Natural killer cell (primary cell): ENCODE data around the gene MED23. TPM values are rescaled to one million over a fixed set of nuclear protein-coding genes. Genes with fewer than 3 reads are reported as not detected.

Experiments
- ATAC-seq, 3 donors: fragments of 150-1000 bp in 2 of 3; fragments of 200-7000 bp in 1 of 3; cut with Tn5 transposase; 1 replicate in 1 of 3; 2 replicates in 2 of 3; pipeline ENCODE4 v1.10.0; 2021; ENCODE audit warnings: mild to moderate bottlenecking in 2 of 3, moderate library complexity in 2 of 3
- DNase-seq, 2 donors: peaks; one replicate each; pipeline versions ENCODE4 v3.0.0 to v3.0.0-alpha.2; 2013 to 2021; ENCODE audit warnings: mixed read lengths in 1 of 2
- H3K27ac ChIP-seq: one replicate; pipeline ENCODE4 v1.5.1; 2013; ENCODE audit warnings: mild to moderate bottlenecking, low read length
- H3K27me3 ChIP-seq: one replicate; pipeline ENCODE4 v1.6.1; 2013; ENCODE audit warnings: low read length; ENCODE audit not compliant: control insufficient read depth, insufficient read depth
- H3K36me3 ChIP-seq: one replicate; pipeline ENCODE4 v1.6.1; 2013; ENCODE audit warnings: low read length; ENCODE audit not compliant: control insufficient read depth, insufficient read depth
- H3K4me1 ChIP-seq: one replicate; pipeline ENCODE4 v1.6.1; 2013; ENCODE audit warnings: low read length; ENCODE audit not compliant: control insufficient read depth, insufficient read depth
- H3K4me3 ChIP-seq: one replicate; pipeline ENCODE4 v1.5.1; 2013; ENCODE audit warnings: low read length
- H3K9me3 ChIP-seq: one replicate; pipeline ENCODE4 v1.6.1; 2013; ENCODE audit warnings: low read length; ENCODE audit not compliant: control insufficient read depth, insufficient read depth
- H3K27ac Mint-ChIP-seq, 2 donors: one replicate each; pipeline ENCODE4 v1.8.0; 2022; ENCODE audit warnings: mild to moderate bottlenecking in 2 of 2, mixed read lengths in 2 of 2, moderate library complexity in 1 of 2
- H3K27me3 Mint-ChIP-seq, 2 donors: one replicate each; pipeline ENCODE4 v1.8.0; 2022; ENCODE audit warnings: low read depth in 2 of 2, mixed read lengths in 2 of 2
- H3K36me3 Mint-ChIP-seq: one replicate; pipeline ENCODE4 v1.8.0; 2022; ENCODE audit warnings: mixed read lengths
- H3K4me1 Mint-ChIP-seq, 2 donors: one replicate each; pipeline ENCODE4 v1.8.0; 2022; ENCODE audit warnings: mixed read lengths in 2 of 2
- H3K4me3 Mint-ChIP-seq: one replicate; pipeline ENCODE4 v1.8.0; 2022; ENCODE audit warnings: mild to moderate bottlenecking, moderate library complexity, mixed read lengths
- H3K9me3 Mint-ChIP-seq, 2 donors: one replicate each; pipeline ENCODE4 v1.8.0; 2022; ENCODE audit warnings: mixed read lengths in 2 of 2
- WGBS: methylation state at CpG from one replicate; pipeline ENCODE4 v1.1.7; 2013; ENCODE audit warnings: missing lambda C conversion rate; ENCODE audit not compliant: insufficient coverage; 5-methylcytosine and 5-hydroxymethylcytosine counted together
- intact Hi-C: fragments of 100-400 bp; cut with micrococcal nuclease; formaldehyde crosslinking; loops from one replicate; pipeline ENCODE4 v1.14.2; 2022
- total RNA-seq, 4 donors: library from RNA; stranded (reverse); fragments of 120-200 nt in 1 of 4; gene quantifications; one replicate each; pipeline versions ENCODE4 v1.2.3 to v1.2.4, GENCODE V29; 2013 to 2022
- TF ChIP-seq, protein P1 (sequence below): fragments of 200-600 bp; IDR thresholded peaks from one replicate; pipeline ENCODE4 v1.8.0; 2022; ENCODE audit warnings: antibody characterized with exemption

MED23 gene
- total RNA-seq, 3 donors from 2014 or later (not counting 1 experiment from before 2014, with no cell fraction given) = 63.8 to 71.2 (median 67.4) TPM

DNA sequence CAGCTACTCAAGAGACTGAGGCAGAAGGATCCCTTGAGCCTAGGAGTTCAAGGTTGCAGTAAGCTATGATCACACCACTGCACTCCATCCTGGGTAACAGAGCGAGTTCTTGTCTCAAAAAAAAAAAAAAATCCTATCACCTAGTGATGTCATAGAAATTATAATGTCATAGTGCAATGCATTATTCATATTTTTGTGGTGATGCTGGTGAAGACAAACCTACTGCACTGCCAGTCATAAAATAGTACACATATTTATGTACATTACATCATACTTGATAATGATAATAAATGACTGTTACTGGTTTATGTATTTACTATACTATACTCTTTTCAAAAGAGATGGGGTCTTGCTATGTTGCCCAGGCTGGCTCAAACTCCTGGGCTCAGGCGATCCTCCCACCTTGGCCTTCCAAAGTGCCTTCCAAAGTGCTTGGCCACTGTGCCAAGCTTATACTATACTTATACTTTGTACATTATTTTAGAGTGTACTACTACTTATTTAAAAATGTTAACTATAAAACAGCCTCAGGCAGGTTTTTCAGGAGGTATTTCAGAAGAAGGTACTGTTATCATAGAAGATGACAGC is 35.6 kb upstream of the MED23 start:
- Histone ChIP-seq H3K27me3 (no peaks in the 10 kb centered on the region), H3K4me1 (no peaks in the 10 kb centered on the region), H3K36me3 (no peaks in the 10 kb centered on the region), H3K4me3 (no peak overlapping the region), H3K27ac (no peak overlapping the region), H3K9me3 (no peaks in the 10 kb centered on the region)
- TF ChIP-seq, protein P1, sequence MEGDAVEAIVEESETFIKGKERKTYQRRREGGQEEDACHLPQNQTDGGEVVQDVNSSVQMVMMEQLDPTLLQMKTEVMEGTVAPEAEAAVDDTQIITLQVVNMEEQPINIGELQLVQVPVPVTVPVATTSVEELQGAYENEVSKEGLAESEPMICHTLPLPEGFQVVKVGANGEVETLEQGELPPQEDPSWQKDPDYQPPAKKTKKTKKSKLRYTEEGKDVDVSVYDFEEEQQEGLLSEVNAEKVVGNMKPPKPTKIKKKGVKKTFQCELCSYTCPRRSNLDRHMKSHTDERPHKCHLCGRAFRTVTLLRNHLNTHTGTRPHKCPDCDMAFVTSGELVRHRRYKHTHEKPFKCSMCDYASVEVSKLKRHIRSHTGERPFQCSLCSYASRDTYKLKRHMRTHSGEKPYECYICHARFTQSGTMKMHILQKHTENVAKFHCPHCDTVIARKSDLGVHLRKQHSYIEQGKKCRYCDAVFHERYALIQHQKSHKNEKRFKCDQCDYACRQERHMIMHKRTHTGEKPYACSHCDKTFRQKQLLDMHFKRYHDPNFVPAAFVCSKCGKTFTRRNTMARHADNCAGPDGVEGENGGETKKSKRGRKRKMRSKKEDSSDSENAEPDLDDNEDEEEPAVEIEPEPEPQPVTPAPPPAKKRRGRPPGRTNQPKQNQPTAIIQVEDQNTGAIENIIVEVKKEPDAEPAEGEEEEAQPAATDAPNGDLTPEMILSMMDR = no peak
- Mint-ChIP-seq H3K4me1 (no peaks in the 10 kb centered on the region), H3K4me3 (no peak overlapping the region), H3K9me3 (no peaks in the 10 kb centered on the region), H3K36me3 (no peaks in the 10 kb centered on the region), H3K27ac (no peak overlapping the region), H3K27me3 (peaks cover 0 to 25% of the 10 kb centered on the region in 2 donors)
- WGBS = 100% methylated on average over 1 of the region's 2 CpGs
- intact Hi-C loops = no loop called here
- no peak for DNase-seq
- no peak for ATAC-seq

DNA sequence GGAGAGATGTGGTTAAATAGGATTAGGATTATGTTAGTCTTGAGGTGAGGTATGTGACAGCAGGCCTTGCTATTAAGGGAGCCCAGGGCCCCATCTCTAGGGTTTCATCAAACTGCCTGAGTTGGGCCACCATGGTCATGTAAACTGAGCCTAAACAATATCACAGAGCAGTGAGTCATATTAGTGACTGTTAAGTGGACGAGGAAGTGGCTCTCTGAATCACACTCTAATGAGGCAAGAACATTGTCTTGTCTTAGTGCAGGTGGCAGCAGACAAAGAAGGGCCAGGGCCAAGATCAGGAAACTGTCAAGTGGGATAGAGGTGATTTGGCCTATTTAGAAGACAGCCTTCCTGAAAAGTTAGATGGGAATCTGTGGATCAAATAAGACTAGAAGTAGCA is 32.2 kb upstream of the MED23 start:
- Mint-ChIP-seq H3K4me1 (no peaks in the 10 kb centered on the region), H3K27ac (no peak overlapping the region), H3K36me3 (no peaks in the 10 kb centered on the region), H3K4me3 (no peak overlapping the region), H3K9me3 (no peaks in the 10 kb centered on the region), H3K27me3 (no peaks in the 10 kb centered on the region)
- Histone ChIP-seq H3K4me3 (no peak overlapping the region), H3K4me1 (peaks cover 3% of the 10 kb centered on the region), H3K9me3 (no peaks in the 10 kb centered on the region), H3K27me3 (no peaks in the 10 kb centered on the region), H3K27ac (no peak overlapping the region), H3K36me3 (no peaks in the 10 kb centered on the region)
- ATAC-seq (no peak), DNase-seq (no peak)
- 67% methylated on average over 1 of the region's 1 CpG for WGBS
- intact Hi-C loops = no loop called here
- TF ChIP-seq, protein P1 = no peak

DNA sequence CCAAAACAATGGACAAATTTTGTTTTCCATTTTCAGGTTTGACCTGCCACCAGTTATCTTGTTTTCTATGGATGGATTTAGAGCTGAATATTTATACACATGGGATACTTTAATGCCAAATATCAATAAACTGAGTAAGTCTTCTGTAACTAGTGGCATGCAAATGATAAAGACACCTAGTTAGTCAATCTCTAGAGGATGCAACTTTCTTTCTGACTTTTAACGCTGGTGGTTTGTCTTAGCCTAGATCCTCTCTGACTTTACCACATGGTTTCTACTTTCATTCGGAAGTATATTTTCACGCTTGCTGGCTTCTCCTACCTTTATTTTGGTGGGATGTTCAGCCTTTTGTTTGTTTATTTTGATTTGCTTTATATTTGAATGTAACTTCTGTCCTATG is 30.2 kb upstream of the MED23 start:
- Mint-ChIP-seq H3K36me3 (no peaks in the 10 kb centered on the region), H3K27ac (no peak overlapping the region), H3K4me3 (no peak overlapping the region), H3K4me1 (no peaks in the 10 kb centered on the region), H3K9me3 (no peaks in the 10 kb centered on the region), H3K27me3 (no peaks in the 10 kb centered on the region)
- no peaks in the 10 kb centered on the region for H3K27me3 ChIP-seq
- H3K4me1 ChIP-seq = peaks cover 3% of the 10 kb centered on the region
- WGBS = 94% methylated on average over 3 of the region's 3 CpGs
- DNase-seq (no peak), ATAC-seq (no peak)
- H3K4me3 ChIP-seq = no peak overlapping the region
- H3K9me3 ChIP-seq = no peaks in the 10 kb centered on the region
- H3K27ac ChIP-seq = no peak overlapping the region
- no peaks in the 10 kb centered on the region for H3K36me3 ChIP-seq
- TF ChIP-seq, protein P1 = no peak
- intact Hi-C loops = no loop called here

DNA sequence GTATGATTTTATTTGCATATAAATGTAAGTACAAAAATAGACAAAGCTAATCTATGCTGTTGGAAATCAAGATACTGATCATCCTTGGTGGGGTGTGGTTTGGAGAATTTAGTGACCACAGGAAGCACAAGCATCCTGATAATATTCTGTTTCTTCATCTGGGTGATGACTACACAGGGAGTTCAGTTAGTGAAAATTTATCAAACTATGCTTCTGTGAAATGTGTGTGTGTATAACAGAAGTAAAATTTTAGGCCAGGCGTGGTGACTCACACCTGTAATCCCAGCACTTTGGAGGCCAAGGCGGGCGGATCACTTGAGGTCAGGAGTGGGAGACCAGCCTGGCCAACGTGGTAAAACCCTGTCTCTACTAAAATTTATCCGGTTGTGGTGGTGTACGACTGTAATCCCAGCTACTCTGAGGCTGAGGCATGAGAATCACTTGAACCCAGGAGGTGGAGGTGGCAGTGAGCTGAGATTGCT is 29.6 kb upstream of the MED23 start:
- Mint-ChIP-seq H3K4me1 (no peaks in the 10 kb centered on the region), H3K27me3 (no peaks in the 10 kb centered on the region), H3K36me3 (no peaks in the 10 kb centered on the region), H3K4me3 (no peak overlapping the region), H3K9me3 (no peaks in the 10 kb centered on the region), H3K27ac (no peak overlapping the region)
- no peaks in the 10 kb centered on the region for H3K36me3 ChIP-seq
- 68% methylated on average over 6 of the region's 6 CpGs for WGBS
- peaks cover 3% of the 10 kb centered on the region for H3K4me1 ChIP-seq
- intact Hi-C loops = no loop called here
- ATAC-seq (peak in 1 of 3 donors; percentile 71), DNase-seq (no peak)
- TF ChIP-seq, protein P1 = no peak
- no peaks in the 10 kb centered on the region for H3K9me3 ChIP-seq
- H3K27ac ChIP-seq = no peak overlapping the region
- no peak overlapping the region for H3K4me3 ChIP-seq
- H3K27me3 ChIP-seq = no peaks in the 10 kb centered on the region
